Measurements from ENCODE around the gene EFNB2. TPM values are rescaled to one million over a fixed set of nuclear protein-coding genes. Genes with fewer than 3 reads are reported as not detected.

The EFNB2 gene
- total RNA-seq, 1 experiment from 2014 or later: 15.9 TPM

GRCh38 chr13:106532111-106532929 is 3.1 kb downstream of the EFNB2 start (continued):
- no peak for TF ChIP-seq NFATC4 (CRISPR knock-in tag; IDR thresholded peaks at IDR 0.05)
- no peak for TF ChIP-seq ZNF232 (CRISPR knock-in tag; IDR thresholded peaks at IDR 0.05)

GRCh38 chr13:106530980-106531481 is 4.4 kb downstream of the EFNB2 start:
- ATAC-seq (no peak), DNase-seq (ENCODE audit: low spot score) (no peak)
- TF ChIP-seq MYBL2 (CRISPR knock-in tag; IDR thresholded peaks at IDR 0.05) (no peak), NR2C2 (CRISPR knock-in tag; IDR thresholded peaks at IDR 0.05) (no peak), RELA (CRISPR knock-in tag; IDR thresholded peaks at IDR 0.05; ENCODE audit: borderline replicate concordance) (no peak), JUN (CRISPR knock-in tag; IDR thresholded peaks at IDR 0.05) (no peak), ZNF232 (CRISPR knock-in tag; IDR thresholded peaks at IDR 0.05) (no peak), ZSCAN18 (CRISPR knock-in tag; IDR thresholded peaks at IDR 0.05) (no peak), TP53 (CRISPR knock-in tag; IDR thresholded peaks at IDR 0.05) (no peak), ATF2 (CRISPR knock-in tag; IDR thresholded peaks at IDR 0.05; ENCODE audit: borderline replicate concordance, low read depth) (no peak), HMGA2 (CRISPR knock-in tag; IDR thresholded peaks at IDR 0.05) (no peak), EMX1 (CRISPR knock-in tag; IDR thresholded peaks at IDR 0.05) (no peak), CREM (CRISPR knock-in tag; IDR thresholded peaks at IDR 0.05) (no peak), ZMAT4 (CRISPR knock-in tag; IDR thresholded peaks at IDR 0.05) (no peak), ZNF532 (CRISPR knock-in tag; IDR thresholded peaks at IDR 0.05; ENCODE audit: borderline replicate concordance) (no peak)
- peaks cover 8% of the 10 kb centered on the region for H3K27me3 Mint-ChIP-seq (ENCODE audit: low read depth)
- no peaks in the 10 kb centered on the region for H3K9me3 Mint-ChIP-seq
- ChIA-PET POLR2A (no interaction called here), CTCF (interaction anchor here (0.8 to 1.4 kb wide), 6 partner anchors 15 to 1120 kb away, joined by 3 to 6 read pairs (median 3); no protein-coding TSS in a partner anchor)
- no peaks in the 10 kb centered on the region for H3K36me3 Mint-ChIP-seq
- H3K27ac Mint-ChIP-seq: peak overlapping the region; percentile 82; the same call in 1 of the 2 replicates
- peaks cover 68% of the 10 kb centered on the region for H3K4me1 Mint-ChIP-seq
- H3K4me3 Mint-ChIP-seq: peak overlapping the region; percentile 48

All from WTC11 (cell line).